Neutrophil (primary cell): ENCODE results near the gene SDK2.

Experiments used
- H3K27ac ChIP-seq: fragments of 200-600 bp; sonication (generic); 2 replicates; pipeline ENCODE4 v1.5.1; 2016; ENCODE audit warnings: mild to moderate bottlenecking, moderate library complexity
- H3K27me3 ChIP-seq: fragments of 200-600 bp; sonication (generic); 2 replicates; pipeline ENCODE4 v1.6.0; 2016; ENCODE audit warnings: mild to moderate bottlenecking
- H3K36me3 ChIP-seq: fragments of 200-600 bp; sonication (generic); 2 replicates; pipeline ENCODE4 v1.5.1; 2017
- H3K4me1 ChIP-seq, 2 experiments: fragments of 200-600 bp in 1 of 2; sonication (generic) in 1 of 2; 1 replicate in 1 of 2; 2 replicates in 1 of 2; pipeline versions ENCODE4 v1.5.1 to v1.6.1; 2013 to 2016; ENCODE audit warnings: low read depth in 1 of 2, low read length in 1 of 2, mild to moderate bottlenecking in 1 of 2, moderate library complexity in 1 of 2; ENCODE audit not compliant: control insufficient read depth in 1 of 2, insufficient read depth in 1 of 2
- H3K4me3 ChIP-seq, 2 experiments: fragments of 200-600 bp in 1 of 2; sonication (generic) in 1 of 2; 1 replicate in 1 of 2; 2 replicates in 1 of 2; pipeline ENCODE4 v1.5.1; 2013 to 2016; ENCODE audit warnings: low read depth in 1 of 2, low read length in 1 of 2, mild to moderate bottlenecking in 1 of 2, moderate library complexity in 1 of 2
- H3K9me3 ChIP-seq: fragments of 200-600 bp; sonication (generic); 2 replicates; pipeline ENCODE4 v1.5.1; 2016
- CTCF ChIP-seq: fragments of 200-600 bp; sonication (generic); IDR thresholded peaks from 2 replicates; pipeline ENCODE4 v1.5.1; 2016; ENCODE audit warnings: antibody characterized with exemption

SDK2 gene

GRCh38 chr17:73600103-73600871 lies 44.0 kb downstream of the SDK2 start:
- no peak overlapping the region for H3K4me3 ChIP-seq
- H3K27ac ChIP-seq, result no peak overlapping the region
- no peaks in the 10 kb centered on the region for H3K27me3 ChIP-seq
- TF ChIP-seq CTCF, result no peak
- no peaks in the 10 kb centered on the region for H3K36me3 ChIP-seq
- H3K9me3 ChIP-seq, result no peaks in the 10 kb centered on the region
- no peaks in the 10 kb centered on the region for H3K4me1 ChIP-seq

- Histone ChIP-seq H3K27ac (no peak overlapping the region), H3K9me3 (no peaks in the 10 kb centered on the region), H3K27me3 (no peaks in the 10 kb centered on the region), H3K36me3 (no peaks in the 10 kb centered on the region), H3K4me1 (no peaks in the 10 kb centered on the region), H3K4me3 (no peak overlapping the region)
- no peak for TF ChIP-seq CTCF
Observed at GRCh38 chr17:73599599-73599998, 44.6 kb downstream of the SDK2 start.

GRCh38 chr17:73598212-73598611 lies 46.0 kb downstream of the SDK2 start:
- no peak for TF ChIP-seq CTCF
- Histone ChIP-seq H3K4me1 (no peaks in the 10 kb centered on the region), H3K27me3 (peaks cover 4% of the 10 kb centered on the region), H3K27ac (no peak overlapping the region), H3K9me3 (no peaks in the 10 kb centered on the region), H3K36me3 (no peaks in the 10 kb centered on the region), H3K4me3 (no peak overlapping the region)

GRCh38 chr17:73595931-73596330 lies 48.3 kb downstream of the SDK2 start:
- Histone ChIP-seq H3K4me1 (no peaks in the 10 kb centered on the region), H3K36me3 (no peaks in the 10 kb centered on the region), H3K9me3 (no peaks in the 10 kb centered on the region), H3K27me3 (peaks cover 27% of the 10 kb centered on the region), H3K27ac (no peak overlapping the region), H3K4me3 (no peak overlapping the region)
- no peak for TF ChIP-seq CTCF

GRCh38 chr17:73595479-73595878 lies 48.8 kb downstream of the SDK2 start:
- Histone ChIP-seq H3K27me3 (peaks cover 32% of the 10 kb centered on the region), H3K4me1 (no peaks in the 10 kb centered on the region), H3K36me3 (no peaks in the 10 kb centered on the region), H3K27ac (no peak overlapping the region), H3K4me3 (no peak overlapping the region), H3K9me3 (no peaks in the 10 kb centered on the region)
- no peak for TF ChIP-seq CTCF
